Endothelial cell of umbilical vein (primary cell): ENCODE data around the gene MISP. TPM values are rescaled to one million over a fixed set of nuclear protein-coding genes. Genes with fewer than 3 reads are reported as not detected.
A peak's percentile ranks its signal among the peaks of the same experiment; 100 is the strongest.

ENCODE experiments used
- BruUV-seq: library from RNA; stranded (reverse); fragments of 400-500 nt; replicated peaks from 2 replicates; lab custom pipeline; 2021; lab: Mats Ljungman, UMichigan
- CTCF ChIA-PET: fragments of 300-600, 350-600 bp; sonication (Branson Sonifier 250); formaldehyde crosslinking; loops from one replicate; lab custom pipeline; 2021; ENCODE audit warnings: antibody characterized with exemption, inconsistent platforms; lab: Charles Lee
- POLR2A ChIA-PET: fragments of 300-600, 350-600 bp; sonication (Branson Sonifier 250); formaldehyde crosslinking; loops from one replicate; lab custom pipeline; 2021; ENCODE audit warnings: antibody characterized with exemption, inconsistent platforms; lab: Charles Lee
- DNase-seq: peaks from one replicate; pipeline ENCODE4 v3.0.0-alpha.2; 2011; ENCODE audit warnings: low read depth, low spot score
- FAIRE-seq: peaks from 2 replicates; lab custom pipeline; 2011; peaks lifted over from hg19 to GRCh38; lab: Jason Lieb, UNC
- H2AFZ ChIP-seq: 2 replicates; pipeline ENCODE4 v1.6.0; 2012; ENCODE audit warnings: low read depth, low read length, control low read depth, inconsistent platforms
- H3K27ac ChIP-seq: 2 replicates; pipeline ENCODE4 v1.5.1; 2011; ENCODE audit warnings: low read depth, mild to moderate bottlenecking, control low read depth, low read length, moderate library complexity; ENCODE audit not compliant: insufficient read depth
- H3K27me3 ChIP-seq, 2 experiments: 2 replicates each; pipeline versions ENCODE4 v1.6.0 to v1.6.1; 2011; ENCODE audit warnings: low read length in 2 of 2, mixed read lengths in 1 of 2; ENCODE audit not compliant: control insufficient read depth in 2 of 2, insufficient read depth in 2 of 2
- H3K36me3 ChIP-seq, 2 experiments: 2 replicates in 1 of 2; 3 replicates in 1 of 2; pipeline ENCODE4 v1.5.1; 2011; ENCODE audit warnings: low read length in 2 of 2, mild to moderate bottlenecking in 1 of 2, moderate library complexity in 1 of 2; ENCODE audit not compliant: control insufficient read depth in 2 of 2, insufficient read depth in 2 of 2; ENCODE audit errors: extremely low read depth in 1 of 2
- H3K4me1 ChIP-seq: 3 replicates; pipeline ENCODE4 v1.5.1; 2011; ENCODE audit warnings: mild to moderate bottlenecking, low read length; ENCODE audit not compliant: control insufficient read depth, insufficient read depth; ENCODE audit errors: extremely low read depth
- H3K4me2 ChIP-seq: 2 replicates; pipeline ENCODE4 v1.6.1; 2011; ENCODE audit warnings: low read length, control low read depth, mixed read lengths; ENCODE audit not compliant: insufficient read depth
- H3K4me3 ChIP-seq, 3 experiments: fragments of 200-600 bp in 1 of 3; sonication (generic), shearing (Covaris generic) in 1 of 3; replicated peaks in 1 of 3; 2 replicates each; pipeline ENCODE4 v1.5.1; 2011 to 2016; ENCODE audit warnings: control low read depth in 3 of 3, low read length in 3 of 3, mild to moderate bottlenecking in 2 of 3, inconsistent platforms in 1 of 3, low read depth in 1 of 3, moderate library complexity in 1 of 3; ENCODE audit not compliant: insufficient read depth in 1 of 3
- H3K79me2 ChIP-seq: 2 replicates; pipeline ENCODE4 v1.6.0; 2012; ENCODE audit warnings: low read length, inconsistent platforms; ENCODE audit not compliant: control insufficient read depth, insufficient read depth
- H3K9ac ChIP-seq: replicated peaks from 2 replicates; pipeline ENCODE3; 2011; ENCODE audit warnings: low read length, control low read depth; ENCODE audit not compliant: insufficient read depth; ENCODE audit errors: extremely low read depth
- H3K9me1 ChIP-seq: replicated peaks from 3 replicates; pipeline ENCODE4 v1.6.0; 2011; ENCODE audit warnings: mild to moderate bottlenecking, low read length; ENCODE audit not compliant: control insufficient read depth, insufficient read depth; ENCODE audit errors: extremely low read depth
- H3K9me3 ChIP-seq: replicated peaks from 2 replicates; pipeline ENCODE4 v1.5.1; 2012; ENCODE audit warnings: low read length, inconsistent platforms; ENCODE audit not compliant: control insufficient read depth, insufficient read depth
- H4K20me1 ChIP-seq: replicated peaks from 2 replicates; pipeline ENCODE3; 2011; ENCODE audit warnings: mild to moderate bottlenecking, low read length; ENCODE audit not compliant: control insufficient read depth, insufficient read depth; ENCODE audit errors: extremely low read depth
- EZH2 ChIP-seq: IDR thresholded peaks from 2 replicates; pipeline ENCODE4 v1.6.1; 2012; ENCODE audit warnings: borderline replicate concordance, low read depth, mild to moderate bottlenecking, moderate library complexity, low read length, inconsistent platforms; ENCODE audit not compliant: severe bottlenecking
- GATA2 ChIP-seq: IDR thresholded peaks from 2 replicates; pipeline ENCODE4 v1.7.0; 2011; ENCODE audit warnings: low read depth, mild to moderate bottlenecking, moderate library complexity, mixed read lengths, low read length; ENCODE audit not compliant: insufficient read length, insufficient read depth
- MYC ChIP-seq: IDR thresholded peaks from one replicate; pipeline ENCODE4 v1.6.1; 2011; ENCODE audit warnings: mild to moderate bottlenecking, low read depth, low read length
- dilution Hi-C: fragments of 300-500 bp; cut with MboI; formaldehyde crosslinking; loops from one replicate; pipeline ENCODE4 v1.15.0; 2019; ENCODE audit warnings: low sequenced_read_pairs; ENCODE audit not compliant: extremely low pct_ligation_motif_present
- intact Hi-C: fragments of 100-400 bp; cut with micrococcal nuclease; formaldehyde crosslinking; loops from one replicate; pipeline ENCODE4 v1.10.0; 2022
- polyA plus RNA-seq, 4 experiments: library from polyadenylated mRNA; depleted of rRNA in 3 of 4; stranded (reverse) in 3 of 4; unstranded in 1 of 4; fragments of >200 nt; gene quantifications; 2 replicates each; pipeline versions ENCODE4 v1.2.1 to v1.2.3, GENCODE V29; 2011 to 2012; ENCODE audit warnings: missing spikeins in 1 of 4
- total RNA-seq: library from RNA; stranded (reverse); gene quantifications from 2 replicates; pipeline ENCODE4 v1.2.3, GENCODE V29; 2021
- TF ChIP-seq, protein P1 (sequence below), 2 donors: IDR thresholded peaks; 1 replicate in 1 of 2; 2 replicates in 1 of 2; pipeline ENCODE4 v1.5.1; 2011; ENCODE audit warnings: low read length in 2 of 2, mild to moderate bottlenecking in 2 of 2, moderate library complexity in 2 of 2, control low read depth in 1 of 2, inconsistent platforms in 1 of 2, low read depth in 1 of 2; ENCODE audit not compliant: insufficient read depth in 1 of 2; ENCODE audit errors: extremely low read depth in 1 of 2
- TF ChIP-seq, protein P2 (sequence below): IDR thresholded peaks from 2 replicates; pipeline ENCODE4 v1.6.1; 2011; ENCODE audit not compliant: insufficient read depth, insufficient read length

The MISP gene
- total and polyA plus RNA-seq, 2 donors (not counting 3 experiments of a cell fraction or from before 2014, with no cell fraction given) = not detected

DNA sequence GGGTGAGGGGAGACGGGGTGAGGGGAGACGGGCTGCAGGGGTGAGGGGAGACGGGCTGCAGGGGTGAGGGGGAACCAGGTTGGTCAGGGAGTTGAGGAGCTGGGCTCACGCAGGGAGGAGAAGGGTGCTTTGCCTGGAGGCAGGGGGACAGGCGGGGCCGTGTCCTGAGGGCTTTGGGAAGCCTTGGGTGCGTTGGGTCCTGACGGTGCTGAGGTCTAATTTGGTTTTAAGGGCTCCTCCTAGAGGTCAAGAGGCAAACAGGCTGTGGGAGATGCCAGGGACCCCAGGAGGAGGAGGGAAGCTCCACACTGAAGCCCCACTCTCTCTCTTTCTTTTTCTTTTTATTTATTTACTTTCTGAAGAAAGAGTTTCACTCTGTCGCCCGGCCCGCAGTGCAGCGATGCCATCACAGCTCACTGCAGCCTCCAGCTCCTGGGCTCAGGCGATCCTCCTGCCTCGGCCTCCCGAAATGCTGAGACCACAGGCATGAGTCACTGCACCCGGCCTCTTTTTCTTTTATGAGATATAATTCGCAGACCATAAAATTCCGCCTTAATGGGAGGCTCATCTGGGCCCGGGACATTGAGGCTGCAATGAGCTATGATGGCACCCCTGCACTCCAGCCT, 9.3 kb upstream of the MISP start:
- Histone ChIP-seq H4K20me1 (no peaks in the 10 kb centered on the region), H3K9me1 (no peaks in the 10 kb centered on the region), H3K9me3 (no peaks in the 10 kb centered on the region), H3K9ac (no peak overlapping the region), H3K4me1 (no peaks in the 10 kb centered on the region), H3K79me2 (no peaks in the 10 kb centered on the region), H3K4me2 (no peak overlapping the region), H3K36me3 (no peaks in the 10 kb centered on the region), H3K27ac (no peak overlapping the region), H3K27me3 (no peaks in the 10 kb centered on the region), H2AFZ (no peak overlapping the region), H3K4me3 (no peak overlapping the region)
- ChIA-PET POLR2A (interaction anchor here (0.6 kb wide), 1 partner anchor 59 kb away, joined by 3 read pairs; no protein-coding TSS in a partner anchor), CTCF (interaction anchor here (1.0 to 1.3 kb wide), 3 partner anchors 16 to 34 kb away, joined by 3 read pairs; no protein-coding TSS in a partner anchor)
- TF ChIP-seq MYC = no peak
- TF ChIP-seq, protein P1, sequence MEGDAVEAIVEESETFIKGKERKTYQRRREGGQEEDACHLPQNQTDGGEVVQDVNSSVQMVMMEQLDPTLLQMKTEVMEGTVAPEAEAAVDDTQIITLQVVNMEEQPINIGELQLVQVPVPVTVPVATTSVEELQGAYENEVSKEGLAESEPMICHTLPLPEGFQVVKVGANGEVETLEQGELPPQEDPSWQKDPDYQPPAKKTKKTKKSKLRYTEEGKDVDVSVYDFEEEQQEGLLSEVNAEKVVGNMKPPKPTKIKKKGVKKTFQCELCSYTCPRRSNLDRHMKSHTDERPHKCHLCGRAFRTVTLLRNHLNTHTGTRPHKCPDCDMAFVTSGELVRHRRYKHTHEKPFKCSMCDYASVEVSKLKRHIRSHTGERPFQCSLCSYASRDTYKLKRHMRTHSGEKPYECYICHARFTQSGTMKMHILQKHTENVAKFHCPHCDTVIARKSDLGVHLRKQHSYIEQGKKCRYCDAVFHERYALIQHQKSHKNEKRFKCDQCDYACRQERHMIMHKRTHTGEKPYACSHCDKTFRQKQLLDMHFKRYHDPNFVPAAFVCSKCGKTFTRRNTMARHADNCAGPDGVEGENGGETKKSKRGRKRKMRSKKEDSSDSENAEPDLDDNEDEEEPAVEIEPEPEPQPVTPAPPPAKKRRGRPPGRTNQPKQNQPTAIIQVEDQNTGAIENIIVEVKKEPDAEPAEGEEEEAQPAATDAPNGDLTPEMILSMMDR (IDR thresholded peaks at IDR 0.05; ENCODE audit: extremely low read depth in 1 of 2, insufficient read depth in 1 of 2, low read depth in 1 of 2, low read length in 2 of 2) = peak in 1 of 2 donors; percentile 4
- no peak for DNase-seq
- dilution Hi-C loops (no loop called here), intact Hi-C loops (no loop called here)
- no TSS peak for BruUV-seq
- FAIRE-seq = no peak

DNA sequence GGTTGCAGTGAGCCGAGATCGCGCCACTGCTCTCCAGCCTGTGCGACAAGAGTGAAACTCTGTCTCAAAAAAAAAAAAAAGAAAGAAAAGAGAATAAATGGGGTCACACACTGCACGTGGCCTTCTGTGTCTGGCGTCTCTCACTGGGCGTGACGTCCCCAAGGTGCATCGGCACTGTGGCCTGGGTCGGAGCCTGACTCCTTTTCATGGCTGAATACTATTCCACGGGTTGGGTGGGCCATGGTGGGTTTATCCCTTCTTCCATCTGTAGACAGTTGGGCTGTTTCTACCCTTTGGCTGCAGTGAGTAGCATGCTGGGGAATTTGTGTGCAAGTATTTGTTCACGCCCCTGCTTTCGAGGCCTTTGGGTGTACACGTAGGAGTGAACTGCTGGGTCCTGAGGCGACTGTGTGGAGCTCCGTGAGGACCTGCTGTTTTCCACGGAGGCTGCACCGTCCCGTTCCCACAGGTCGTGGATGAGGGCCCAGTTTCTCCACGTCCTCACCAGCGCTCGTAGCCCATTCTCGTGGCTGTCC, 8.3 kb upstream of the MISP start:
- no peak for FAIRE-seq

More for the DNA sequence above, 8.3 kb upstream of the MISP start:
- BruUV-seq = no TSS peak
- dilution Hi-C loops = no loop called here
- Histone ChIP-seq H4K20me1 (no peaks in the 10 kb centered on the region), H2AFZ (no peak overlapping the region), H3K4me3 (no peak overlapping the region), H3K79me2 (no peaks in the 10 kb centered on the region), H3K4me2 (no peak overlapping the region), H3K27ac (no peak overlapping the region), H3K4me1 (no peaks in the 10 kb centered on the region), H3K36me3 (no peaks in the 10 kb centered on the region), H3K27me3 (no peaks in the 10 kb centered on the region), H3K9me3 (no peaks in the 10 kb centered on the region), H3K9me1 (no peaks in the 10 kb centered on the region), H3K9ac (no peak overlapping the region)
- TF ChIP-seq, protein P2, sequence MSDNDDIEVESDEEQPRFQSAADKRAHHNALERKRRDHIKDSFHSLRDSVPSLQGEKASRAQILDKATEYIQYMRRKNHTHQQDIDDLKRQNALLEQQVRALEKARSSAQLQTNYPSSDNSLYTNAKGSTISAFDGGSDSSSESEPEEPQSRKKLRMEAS = no peak
- TF ChIP-seq MYC (no peak), EZH2 (no peak), GATA2 (no peak)
- ChIA-PET POLR2A (no interaction called here), CTCF (interaction anchor here (0.7 to 1.3 kb wide), 3 partner anchors 8 to 18 kb away, joined by 3 read pairs; no protein-coding TSS in a partner anchor)
- DNase-seq = no peak
- intact Hi-C loops = no loop called here
